Hepatocyte (in vitro differentiated cells): Measurements from ENCODE around the gene RBMX.

Experiments
- CTCF ChIP-seq: fragments of 200-600 bp; sonication (generic); IDR thresholded peaks from 2 replicates; pipeline ENCODE4 v1.5.1; 2016; ENCODE audit warnings: antibody characterized with exemption, mild to moderate bottlenecking; ENCODE audit not compliant: poor library complexity
- EZH2 ChIP-seq: fragments of 200-600 bp; sonication (generic); IDR thresholded peaks from 2 replicates; pipeline ENCODE4 v1.6.1; 2016; ENCODE audit warnings: antibody characterized with exemption, mild to moderate bottlenecking, borderline replicate concordance

GRCh38 chrX:136847874-136848273 is 32.7 kb downstream of the RBMX start:
- TF ChIP-seq CTCF: no peak
- TF ChIP-seq EZH2: no peak
